Effector memory CD8-positive, alpha-beta T cell (primary cell): Measurements from ENCODE around the gene RPP38.

Source experiments
- ATAC-seq: fragments of 150-1000 bp; cut with Tn5 transposase; replicated peaks from 2 replicates; pipeline ENCODE4 v1.10.0; 2021; ENCODE audit warnings: mild to moderate bottlenecking, moderate library complexity
- DNase-seq, 3 experiments: peaks; one replicate each; pipeline ENCODE4 v3.0.0; 2021
- H3K27ac Mint-ChIP-seq, 2 donors: one replicate each; pipeline ENCODE4 v1.8.0; 2022; ENCODE audit warnings: mild to moderate bottlenecking in 2 of 2, mixed read lengths in 2 of 2, moderate library complexity in 2 of 2
- H3K27me3 Mint-ChIP-seq, 2 donors: one replicate each; pipeline ENCODE4 v1.8.0; 2022; ENCODE audit warnings: mixed read lengths in 2 of 2
- H3K36me3 Mint-ChIP-seq: one replicate; pipeline ENCODE4 v1.8.0; 2022; ENCODE audit warnings: mild to moderate bottlenecking, moderate library complexity, mixed read lengths; ENCODE audit not compliant: insufficient read depth
- H3K4me1 Mint-ChIP-seq, 2 donors: one replicate each; pipeline ENCODE4 v1.8.0; 2022; ENCODE audit warnings: low read depth in 2 of 2, mixed read lengths in 2 of 2
- H3K4me3 Mint-ChIP-seq, 2 donors: one replicate each; pipeline ENCODE4 v1.8.0; 2022; ENCODE audit warnings: mild to moderate bottlenecking in 2 of 2, mixed read lengths in 2 of 2, moderate library complexity in 2 of 2
- H3K9me3 Mint-ChIP-seq, 2 donors: one replicate each; pipeline ENCODE4 v1.8.0; 2022; ENCODE audit warnings: mixed read lengths in 2 of 2

The RPP38 gene

DNA sequence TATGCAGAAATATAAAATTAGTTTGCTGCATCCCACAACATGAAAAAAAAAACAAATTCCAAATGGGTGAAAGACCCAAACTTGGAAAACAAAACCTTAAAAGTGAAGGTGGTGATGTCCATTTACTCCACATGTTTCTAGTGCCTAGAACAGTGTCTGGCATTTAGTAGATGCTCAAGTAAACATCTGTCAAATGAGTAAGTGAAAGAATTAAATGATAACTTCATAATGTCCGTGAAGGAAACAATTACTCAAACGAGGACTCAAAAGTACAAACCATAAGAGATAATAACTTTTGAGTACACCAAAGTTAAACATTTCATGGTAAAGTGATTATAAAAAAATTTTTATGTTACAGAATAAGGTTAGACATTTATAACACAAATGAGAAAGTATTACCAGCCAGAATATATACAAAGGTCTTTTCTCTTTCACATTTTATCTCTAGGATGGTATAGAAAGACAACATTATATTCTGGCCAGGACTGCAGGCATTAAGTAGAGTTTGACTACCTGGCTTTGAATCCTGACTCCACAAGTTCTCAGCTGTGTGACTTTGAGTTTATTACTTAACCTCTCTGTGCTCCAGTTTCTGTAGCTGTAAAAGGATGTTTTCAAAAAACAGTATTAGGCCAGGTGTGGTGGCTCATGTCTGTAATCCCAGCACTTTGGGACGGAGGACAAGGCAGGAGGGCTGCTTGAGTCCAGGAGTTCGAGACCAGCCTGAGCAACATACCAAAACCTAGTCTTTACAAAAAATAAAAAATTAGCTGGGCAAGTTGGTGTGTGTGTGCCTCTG is 50.6 kb downstream of the RPP38 start:
- H3K4me3 Mint-ChIP-seq, result no peak overlapping the region
- no peak overlapping the region for H3K27ac Mint-ChIP-seq
- peaks cover 34 to 58% of the 10 kb centered on the region in 2 donors for H3K4me1 Mint-ChIP-seq
- DNase-seq (no peak), ATAC-seq (no peak)
- no peaks in the 10 kb centered on the region for H3K27me3 Mint-ChIP-seq
- H3K9me3 Mint-ChIP-seq, result no peaks in the 10 kb centered on the region
- no peaks in the 10 kb centered on the region for H3K36me3 Mint-ChIP-seq

DNA sequence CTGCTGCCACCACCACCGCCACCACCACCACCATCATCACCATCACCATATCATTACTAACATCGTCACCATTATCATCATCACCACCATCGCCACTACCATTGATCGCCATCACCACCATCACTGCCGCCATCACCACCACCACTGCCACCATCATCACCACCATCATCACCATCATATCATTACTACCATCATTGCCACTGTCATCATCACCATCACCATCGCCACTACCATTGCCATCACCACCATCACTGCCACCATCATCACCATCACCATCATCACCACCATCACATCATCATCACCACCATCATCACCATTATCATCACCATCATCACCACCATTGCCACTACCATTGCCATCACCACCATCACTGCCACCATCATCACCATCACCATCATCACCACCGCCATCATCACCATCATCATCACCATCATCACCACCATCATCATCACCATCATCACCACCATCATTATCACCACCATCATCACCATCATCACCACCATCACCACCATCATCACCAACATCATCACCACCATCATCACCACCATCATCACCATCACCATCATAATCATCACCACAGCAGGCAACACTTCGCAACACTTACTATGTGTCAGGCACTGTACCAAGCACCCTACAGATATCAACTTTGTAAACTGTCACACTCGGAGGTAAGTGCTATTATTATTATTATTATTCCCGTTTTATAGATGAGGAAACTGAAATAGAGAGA is 52.1 kb downstream of the RPP38 start:
- H3K4me1 Mint-ChIP-seq, result peaks cover 38 to 50% of the 10 kb centered on the region in 2 donors
- DNase-seq, result no peak
- no peaks in the 10 kb centered on the region for H3K27me3 Mint-ChIP-seq
- ATAC-seq, result no peak
- H3K36me3 Mint-ChIP-seq, result no peaks in the 10 kb centered on the region
- no peaks in the 10 kb centered on the region for H3K9me3 Mint-ChIP-seq
- H3K4me3 Mint-ChIP-seq, result no peak overlapping the region
- H3K27ac Mint-ChIP-seq, result no peak overlapping the region

DNA sequence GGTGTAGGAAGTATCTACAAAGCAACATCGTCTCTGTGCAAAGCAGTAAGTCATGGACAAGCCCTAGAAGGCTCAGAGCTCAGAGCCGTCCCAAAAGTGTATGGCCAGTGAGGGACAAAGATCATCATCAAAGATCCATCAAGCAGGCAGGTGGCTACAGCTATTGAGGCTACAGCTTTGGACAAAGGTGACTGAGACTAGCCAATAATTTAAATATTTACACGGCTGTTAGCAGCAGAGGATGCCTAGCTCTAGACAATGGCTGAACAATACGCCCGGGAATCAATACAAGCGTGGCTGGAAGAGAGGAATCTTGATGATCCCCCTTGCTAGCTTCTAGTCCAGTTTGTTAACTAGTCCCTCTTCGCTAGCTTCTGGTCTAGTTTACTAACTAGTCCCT is 53.4 kb downstream of the RPP38 start:
- Mint-ChIP-seq H3K36me3 (peaks cover 2% of the 10 kb centered on the region), H3K27me3 (no peaks in the 10 kb centered on the region), H3K9me3 (no peaks in the 10 kb centered on the region), H3K4me3 (no peak overlapping the region), H3K4me1 (peaks cover 28 to 40% of the 10 kb centered on the region in 2 donors), H3K27ac (no peak overlapping the region)
- DNase-seq (no peak), ATAC-seq (no peak)

DNA sequence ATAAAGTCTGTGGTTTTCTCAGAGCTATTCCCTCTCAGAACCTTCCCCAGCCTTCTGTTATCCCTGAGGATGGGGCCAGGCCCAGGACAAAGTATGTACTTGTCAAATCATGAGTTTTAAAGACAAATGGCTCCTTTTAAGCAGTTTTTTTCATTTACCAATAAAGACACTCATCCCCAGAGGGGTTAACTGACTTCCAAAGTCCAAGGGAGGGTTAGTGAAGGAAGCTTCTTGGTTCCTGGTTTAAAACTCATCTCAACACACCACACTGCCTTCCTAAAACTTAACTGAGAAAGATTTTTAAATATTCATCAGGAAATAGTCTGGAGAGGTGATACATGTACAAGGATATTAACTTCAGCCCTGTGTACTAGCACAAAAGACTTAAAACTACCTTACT is 55.4 kb downstream of the RPP38 start:
- peak overlapping the region; percentile 5 to 64 for H3K27ac Mint-ChIP-seq
- no peaks in the 10 kb centered on the region for H3K27me3 Mint-ChIP-seq
- peaks cover 13% of the 10 kb centered on the region for H3K36me3 Mint-ChIP-seq
- DNase-seq (no peak), ATAC-seq (no peak)
- H3K9me3 Mint-ChIP-seq, result no peaks in the 10 kb centered on the region
- peaks cover 21 to 34% of the 10 kb centered on the region in 2 donors for H3K4me1 Mint-ChIP-seq
- no peak overlapping the region for H3K4me3 Mint-ChIP-seq
